MCF 10A (cell line): ENCODE results near the gene RECK. TPM values are rescaled to one million over a fixed set of nuclear protein-coding genes. Genes with fewer than 3 reads are reported as not detected.
"Not testable (repeated sequence)": the region's sequence is repeated elsewhere in the genome, so short reads cannot be mapped to it uniquely, and the experiment has no call there.

Source experiments
- BruUV-seq: library from RNA; stranded (reverse); fragments of 400-500 nt; replicated peaks from 2 replicates; lab custom pipeline; 2021; lab: Mats Ljungman, UMichigan
- CTCF ChIA-PET: fragments of 300-600 bp; sonication (Branson Sonifier 250); formaldehyde crosslinking; extraction: SDS; loops from one replicate; lab custom pipeline; 2021; ENCODE audit warnings: antibody characterized with exemption, inconsistent platforms; lab: Yijun Ruan, JAX
- POLR2A ChIA-PET: fragments of 300-600, 350-650 bp; sonication (Branson Sonifier 250); formaldehyde crosslinking; extraction: SDS; loops from one replicate; lab custom pipeline; 2020; ENCODE audit warnings: antibody characterized with exemption, inconsistent platforms; lab: Yijun Ruan, JAX
- DNase-seq: peaks from one replicate; pipeline ENCODE4 v3.0.0-alpha.2; 2018; ENCODE audit not compliant: unreplicated experiment
- H3K27ac Mint-ChIP-seq: one replicate; pipeline ENCODE4 v1.8.0; 2022; ENCODE audit warnings: mild to moderate bottlenecking, low read depth, mixed read lengths; ENCODE audit not compliant: unreplicated experiment
- H3K27me3 Mint-ChIP-seq: one replicate; pipeline ENCODE4 v1.8.0; 2022; ENCODE audit warnings: mixed read lengths; ENCODE audit not compliant: insufficient read depth, unreplicated experiment
- H3K36me3 Mint-ChIP-seq: one replicate; pipeline ENCODE4 v1.8.0; 2022; ENCODE audit warnings: mild to moderate bottlenecking, moderate library complexity, mixed read lengths; ENCODE audit not compliant: insufficient read depth, unreplicated experiment
- H3K4me1 Mint-ChIP-seq: one replicate; pipeline ENCODE4 v1.8.0; 2022; ENCODE audit warnings: mixed read lengths; ENCODE audit not compliant: insufficient read depth, unreplicated experiment
- H3K4me3 Mint-ChIP-seq: one replicate; pipeline ENCODE4 v1.8.0; 2022; ENCODE audit warnings: mild to moderate bottlenecking, moderate library complexity, mixed read lengths; ENCODE audit not compliant: unreplicated experiment
- H3K9me3 Mint-ChIP-seq: one replicate; pipeline ENCODE4 v1.8.0; 2022; ENCODE audit warnings: mixed read lengths; ENCODE audit not compliant: unreplicated experiment
- intact Hi-C: fragments of 100-400 bp; cut with micrococcal nuclease; formaldehyde crosslinking; loops from 2 replicates; pipeline ENCODE4 v1.14.1; 2022
- total RNA-seq: library from RNA; stranded (reverse); gene quantifications from 2 replicates; pipeline ENCODE4 v1.2.3, GENCODE V29; 2022
- TF ChIP-seq, protein P1 (sequence below): fragments of 200-600 bp; IDR thresholded peaks from one replicate; pipeline ENCODE4 v1.8.0; 2022; ENCODE audit warnings: antibody characterized with exemption, mild to moderate bottlenecking; ENCODE audit not compliant: unreplicated experiment

The RECK gene
- total RNA-seq, 1 experiment from 2014 or later, result 3.7 TPM

DNA sequence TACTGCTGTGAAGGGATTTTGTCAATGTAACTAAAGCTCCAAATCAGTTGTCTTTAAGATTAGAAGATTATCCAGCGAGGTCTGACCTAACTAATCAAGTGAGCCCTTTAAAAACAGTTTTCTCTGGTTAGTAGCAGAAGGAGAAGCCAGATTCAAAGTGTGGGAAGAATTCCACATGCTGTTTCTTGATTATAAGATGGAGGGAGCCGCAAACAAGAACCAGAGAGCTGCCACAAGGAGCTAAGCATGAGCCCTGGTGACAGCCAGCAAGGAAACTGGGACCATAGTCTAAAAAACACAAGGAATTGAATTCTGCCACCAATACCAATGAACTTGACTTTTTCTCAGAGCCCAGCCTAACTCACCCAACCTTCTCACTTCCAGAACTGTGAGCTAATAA is 41.8 kb upstream of the RECK start:
- TF ChIP-seq, protein P1, sequence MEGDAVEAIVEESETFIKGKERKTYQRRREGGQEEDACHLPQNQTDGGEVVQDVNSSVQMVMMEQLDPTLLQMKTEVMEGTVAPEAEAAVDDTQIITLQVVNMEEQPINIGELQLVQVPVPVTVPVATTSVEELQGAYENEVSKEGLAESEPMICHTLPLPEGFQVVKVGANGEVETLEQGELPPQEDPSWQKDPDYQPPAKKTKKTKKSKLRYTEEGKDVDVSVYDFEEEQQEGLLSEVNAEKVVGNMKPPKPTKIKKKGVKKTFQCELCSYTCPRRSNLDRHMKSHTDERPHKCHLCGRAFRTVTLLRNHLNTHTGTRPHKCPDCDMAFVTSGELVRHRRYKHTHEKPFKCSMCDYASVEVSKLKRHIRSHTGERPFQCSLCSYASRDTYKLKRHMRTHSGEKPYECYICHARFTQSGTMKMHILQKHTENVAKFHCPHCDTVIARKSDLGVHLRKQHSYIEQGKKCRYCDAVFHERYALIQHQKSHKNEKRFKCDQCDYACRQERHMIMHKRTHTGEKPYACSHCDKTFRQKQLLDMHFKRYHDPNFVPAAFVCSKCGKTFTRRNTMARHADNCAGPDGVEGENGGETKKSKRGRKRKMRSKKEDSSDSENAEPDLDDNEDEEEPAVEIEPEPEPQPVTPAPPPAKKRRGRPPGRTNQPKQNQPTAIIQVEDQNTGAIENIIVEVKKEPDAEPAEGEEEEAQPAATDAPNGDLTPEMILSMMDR, result no peak
- no peak for DNase-seq
- H3K4me1 Mint-ChIP-seq, result no peaks in the 10 kb centered on the region
- ChIA-PET POLR2A (interaction anchor here (1.2 to 1.4 kb wide), 2 partner anchors 10 to 11 kb away, joined by 5 read pairs; no protein-coding TSS in a partner anchor), CTCF (interaction anchor here (0.7 to 2.3 kb wide), 3 partner anchors 13 to 80 kb away, joined by 3 to 13 read pairs (median 4); no protein-coding TSS in a partner anchor)
- no peaks in the 10 kb centered on the region for H3K36me3 Mint-ChIP-seq
- no TSS peak for BruUV-seq
- H3K27ac Mint-ChIP-seq, result no peak overlapping the region
- H3K27me3 Mint-ChIP-seq, result peaks cover 49% of the 10 kb centered on the region
- intact Hi-C loops, result no loop called here
- H3K4me3 Mint-ChIP-seq, result no peak overlapping the region
- H3K9me3 Mint-ChIP-seq, result no peaks in the 10 kb centered on the region

DNA sequence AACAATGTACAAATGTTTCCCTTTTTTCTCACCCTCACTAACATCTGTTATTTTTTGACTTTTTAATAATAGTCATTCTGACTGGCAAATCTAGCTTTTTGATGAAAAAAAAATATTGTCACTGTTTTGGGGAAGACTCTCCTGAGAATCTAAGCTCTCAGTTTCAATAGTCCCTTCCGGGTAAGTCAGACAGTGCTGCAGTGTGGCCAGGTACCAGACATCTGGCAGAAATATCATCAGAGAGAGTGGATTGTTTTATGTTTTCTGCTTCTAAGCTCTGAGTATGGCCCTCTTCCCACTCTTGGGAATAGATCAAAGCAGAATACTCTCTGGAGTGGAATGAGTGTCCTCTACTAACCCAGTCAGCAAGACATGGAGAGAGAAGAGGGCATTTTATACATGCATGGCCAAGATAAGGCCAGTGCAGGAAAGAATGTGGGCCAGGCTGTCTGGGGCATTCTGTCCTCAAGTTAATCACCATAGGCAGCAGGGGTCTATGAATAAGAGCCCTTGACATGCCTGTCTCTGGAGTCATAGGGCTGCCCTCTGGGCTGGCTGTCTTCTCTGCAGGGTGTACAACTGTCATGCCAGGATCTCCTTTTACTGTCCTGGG is 40.2 kb upstream of the RECK start:
- TF ChIP-seq, protein P1, result no peak
- Mint-ChIP-seq H3K27ac (no peak overlapping the region), H3K27me3 (peaks cover 49% of the 10 kb centered on the region), H3K4me3 (no peak overlapping the region), H3K4me1 (no peaks in the 10 kb centered on the region), H3K36me3 (no peaks in the 10 kb centered on the region), H3K9me3 (no peaks in the 10 kb centered on the region)
- peak; percentile 35 for DNase-seq
- intact Hi-C loops, result no loop called here
- POLR2A ChIA-PET, result no interaction called here
- BruUV-seq, result no TSS peak
- CTCF ChIA-PET, result interaction anchor here (0.7 to 1.2 kb wide), 3 partner anchors 13 to 41 kb away, joined by 4 read pairs; no protein-coding TSS in a partner anchor

DNA sequence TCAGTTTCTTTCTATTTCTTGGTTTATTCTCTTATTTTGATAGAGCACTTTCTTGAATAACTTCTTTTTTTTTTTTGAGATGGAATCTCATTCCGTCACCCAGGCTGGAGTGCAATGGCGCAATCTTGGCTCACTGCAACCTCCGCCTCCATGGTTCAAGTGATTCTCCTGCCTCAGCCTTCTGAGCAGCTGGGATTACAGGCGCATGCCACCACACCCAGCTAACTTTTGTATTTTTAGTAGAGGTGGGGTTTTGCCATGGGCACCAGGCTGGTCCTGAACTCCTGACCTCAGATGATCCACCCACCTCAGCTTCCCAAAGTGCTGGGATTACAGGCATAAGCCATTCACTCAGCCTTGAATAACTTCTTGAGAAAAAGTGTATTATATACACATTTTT is 39.7 kb upstream of the RECK start:
- BruUV-seq, H3K36me3 Mint-ChIP-seq, DNase-seq, H3K4me3 Mint-ChIP-seq, H3K9me3 Mint-ChIP-seq, intact Hi-C loops, H3K27ac Mint-ChIP-seq, H3K4me1 Mint-ChIP-seq: not testable (repeated sequence)
- CTCF ChIA-PET, result interaction anchor here (0.7 to 1.2 kb wide), 3 partner anchors 16 to 42 kb away, joined by 4 read pairs; no protein-coding TSS in a partner anchor
- POLR2A ChIA-PET, result interaction anchor here (0.7 kb wide), 1 partner anchor 17 kb away, joined by 3 read pairs; no protein-coding TSS in a partner anchor
- peaks cover 49% of the 10 kb centered on the region for H3K27me3 Mint-ChIP-seq

DNA sequence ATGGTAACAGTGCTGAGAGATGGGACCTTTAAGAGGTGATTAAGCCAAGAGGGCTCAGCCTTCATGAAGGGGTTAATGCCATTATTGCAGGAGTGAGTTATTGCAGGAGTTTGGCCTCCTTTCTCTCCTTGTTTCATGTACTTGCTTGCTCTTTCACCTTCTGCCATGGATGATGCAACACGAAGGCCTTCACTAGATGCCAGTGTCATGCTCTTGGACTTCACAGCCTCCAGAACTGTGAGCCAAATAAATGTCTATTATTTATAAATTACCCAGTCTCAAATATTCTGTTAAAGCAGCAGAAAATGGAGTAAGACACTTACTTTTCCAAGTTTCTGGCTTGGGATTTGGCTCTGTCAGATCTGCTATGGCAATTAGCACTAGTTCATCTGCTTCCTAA is 38.4 kb upstream of the RECK start:
- Mint-ChIP-seq H3K4me1 (no peaks in the 10 kb centered on the region), H3K27ac (no peak overlapping the region), H3K4me3 (no peak overlapping the region), H3K9me3 (no peaks in the 10 kb centered on the region), H3K36me3 (no peaks in the 10 kb centered on the region), H3K27me3 (peaks cover 59% of the 10 kb centered on the region)
- DNase-seq, result no peak
- ChIA-PET POLR2A (no interaction called here), CTCF (no interaction called here)
- no TSS peak for BruUV-seq
- TF ChIP-seq, protein P1, result no peak
- intact Hi-C loops, result no loop called here
